HG03108 (cell line): ENCODE measurements around the gene EID2.
A peak's percentile ranks its signal among the peaks of the same experiment; 100 is the strongest.

Experiments used
- ATAC-seq: cut with Tn5 transposase; IDR thresholded peaks from one replicate; pipeline ENCODE4 v1.9.1; 2021; ENCODE audit warnings: moderate library complexity; ENCODE audit not compliant: unreplicated experiment

The EID2 gene

DNA sequence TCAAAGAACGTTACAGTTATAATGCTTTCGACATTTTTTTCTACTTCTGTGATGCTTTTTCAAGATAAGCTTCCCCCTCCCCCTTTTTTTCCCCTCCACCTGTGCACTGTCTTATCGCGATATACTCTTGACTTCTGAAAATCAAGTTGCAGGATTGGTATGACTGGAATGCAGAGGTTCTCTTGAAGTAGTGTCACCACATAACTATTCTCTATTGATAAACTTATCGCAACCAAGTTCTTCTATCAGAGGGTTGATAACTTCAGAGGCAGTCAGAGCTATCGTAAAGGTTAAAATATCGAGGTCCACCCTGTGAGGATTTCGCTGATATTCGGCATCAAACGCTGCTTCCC is 820 bp downstream of the EID2 start:
- no peak for ATAC-seq

DNA sequence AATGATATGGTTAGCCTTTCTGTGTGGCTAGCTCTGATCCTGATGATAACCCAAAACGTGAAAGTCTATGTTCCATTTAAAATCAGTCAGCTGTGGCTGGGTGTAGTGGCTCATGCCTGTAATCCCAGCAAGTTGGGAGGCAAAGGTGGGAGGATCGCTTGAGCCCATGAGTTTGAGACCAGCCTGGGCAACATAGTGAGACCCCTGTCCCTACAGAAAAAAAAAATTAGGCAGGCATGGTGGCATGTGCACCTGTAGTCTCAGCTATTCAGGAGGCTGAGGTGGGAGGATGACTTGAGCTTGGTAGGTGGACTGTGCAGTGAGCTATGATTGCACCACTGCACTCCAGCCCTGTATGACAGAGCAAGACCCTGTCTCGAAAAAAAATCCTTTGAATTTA is 6.2 kb downstream of the EID2 start:
- ATAC-seq, result no peak

DNA sequence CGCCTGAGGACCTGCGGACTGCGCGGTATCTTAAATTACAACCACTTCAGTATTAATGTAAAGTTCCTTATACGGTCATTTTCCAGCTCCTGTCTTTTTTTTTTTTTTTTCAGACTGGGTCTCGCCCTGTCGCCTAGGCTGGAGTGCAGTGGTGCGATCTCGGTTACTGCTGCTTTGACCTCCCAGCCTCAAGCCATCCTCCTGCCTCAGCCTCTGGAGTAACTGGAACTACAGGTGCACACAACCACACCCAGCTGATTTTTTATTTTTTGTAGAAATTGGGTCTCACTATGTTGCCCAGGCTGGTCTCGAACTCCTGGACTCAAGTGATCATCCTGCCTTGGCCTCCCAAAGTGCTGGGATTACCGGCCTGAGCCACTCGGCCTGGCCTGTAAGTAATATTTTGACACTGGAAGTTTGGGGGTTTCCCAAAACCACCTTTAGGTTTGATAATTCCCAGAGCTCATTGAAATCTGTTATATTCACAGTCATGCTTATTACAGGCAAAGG is 6.9 kb downstream of the EID2 start:
- no peak for ATAC-seq

GRCh38 chr19:39532233-39533002 is 7.5 kb downstream of the EID2 start, which contains the start of gene EID2B:
TSS of gene EID2B (minus strand) at chr19:39532852. CDS start at chr19:39532802, 50 bp downstream.
- peak; percentile 94 for ATAC-seq

DNA sequence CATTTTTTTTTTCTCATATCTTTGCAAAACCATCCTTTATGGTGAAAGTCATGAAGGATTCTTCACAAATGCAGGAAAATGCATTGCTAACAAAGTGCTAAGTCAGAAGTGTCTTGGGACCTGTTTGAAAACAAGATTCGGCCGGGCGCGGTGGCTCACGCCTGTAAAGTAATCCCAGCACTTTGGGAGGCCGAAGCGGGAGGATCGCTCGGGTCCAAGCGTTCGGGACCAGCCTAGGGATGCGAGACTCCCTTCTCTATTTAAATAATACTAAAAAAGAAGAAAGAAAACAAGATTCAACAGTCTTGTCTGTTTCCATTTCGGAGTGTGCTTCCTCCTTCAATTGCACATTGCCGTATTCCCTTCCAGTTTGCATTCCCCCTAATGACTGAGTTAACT is 8.1 kb downstream of the EID2 start:
- no peak for ATAC-seq

- no peak for ATAC-seq
Measured at GRCh38 chr19:39525205-39525604, 14.8 kb downstream of the EID2 start.

- ATAC-seq, result no peak
Measured at GRCh38 chr19:39524495-39524894, 15.5 kb downstream of the EID2 start.

- no peak for ATAC-seq
Measured at GRCh38 chr19:39520541-39521484, 19.1 kb downstream of the EID2 start.

- no peak for ATAC-seq
Measured at GRCh38 chr19:39518975-39519374, 21.0 kb downstream of the EID2 start.

DNA sequence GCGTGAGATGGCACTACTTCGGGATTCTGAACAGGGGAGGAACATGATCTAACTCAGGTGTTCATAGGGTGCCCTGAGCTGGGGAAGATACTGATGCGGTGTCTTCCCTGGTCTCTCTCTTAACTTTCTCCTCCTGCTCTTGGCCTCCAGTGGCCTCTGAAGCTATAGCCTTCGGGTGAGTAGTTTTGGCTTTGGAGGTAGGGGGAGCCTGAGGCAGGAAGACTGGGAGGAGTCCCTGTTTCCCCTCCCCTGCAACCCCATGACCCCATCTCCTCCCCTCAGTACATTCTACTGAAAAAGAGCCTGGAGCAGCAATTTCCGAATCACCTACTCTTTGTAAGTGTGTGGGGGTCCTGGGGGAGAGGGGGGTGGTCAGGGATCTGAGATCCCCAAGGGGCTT is 21.5 kb downstream of the EID2 start:
- no peak for ATAC-seq

DNA sequence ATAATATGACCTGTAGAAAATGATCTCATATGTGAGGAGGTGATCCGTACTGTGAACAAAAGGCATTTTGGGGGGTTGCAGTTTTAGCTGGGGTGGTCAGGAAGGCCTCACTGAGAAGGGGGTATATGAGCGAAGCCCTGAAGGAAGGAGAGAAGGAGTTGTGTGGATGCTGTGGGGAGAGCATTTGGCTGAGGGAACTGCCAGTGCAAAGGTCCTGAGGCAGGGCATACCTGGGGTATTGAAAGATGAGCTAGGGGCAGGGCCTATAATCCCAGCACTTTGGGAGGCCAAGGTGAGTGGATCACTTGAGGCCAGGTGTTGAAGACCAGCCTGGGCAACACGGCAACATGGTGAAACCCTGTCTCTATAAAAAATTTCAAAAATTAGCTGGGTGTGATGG is 22.5 kb downstream of the EID2 start:
- ATAC-seq, result no peak

- no peak for ATAC-seq
Measured at GRCh38 chr19:39516270-39516669, 23.7 kb downstream of the EID2 start.

DNA sequence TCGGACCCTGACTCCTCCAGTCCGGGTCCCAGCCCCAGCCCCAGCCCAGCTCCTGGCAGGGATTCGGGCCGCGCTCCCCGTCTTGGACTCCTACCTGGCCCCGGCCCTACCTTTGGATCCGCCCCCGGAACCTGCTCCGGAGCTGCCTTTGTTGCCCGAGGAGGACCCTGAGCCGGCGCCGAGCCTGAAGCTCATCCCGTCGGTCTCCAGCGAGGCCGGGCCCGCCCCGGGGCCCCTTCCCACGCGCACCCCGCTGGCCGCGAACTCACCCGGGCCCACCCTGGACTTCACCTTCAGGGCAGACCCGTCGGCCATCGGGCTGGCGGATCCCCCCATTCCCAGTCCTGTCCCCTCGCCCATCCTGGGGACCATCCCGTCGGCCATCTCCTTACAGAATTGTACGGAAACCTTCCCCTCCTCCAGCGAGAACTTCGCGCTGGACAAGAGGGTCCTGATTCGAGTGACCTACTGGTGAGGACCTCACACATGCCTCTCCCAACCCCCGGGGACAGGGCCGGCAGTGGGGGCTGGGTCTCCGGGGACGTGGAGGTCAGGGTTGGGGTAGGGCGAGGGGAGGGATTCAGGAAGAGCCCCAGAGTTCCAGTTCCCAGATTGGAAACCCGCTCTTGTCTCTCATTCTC is 24.3 kb downstream of the EID2 start:
- ATAC-seq, result no peak

GRCh38 chr19:39514840-39515550 is 25.0 kb downstream of the EID2 start, which contains the start of gene SELENOV:
TSS of gene SELENOV (plus strand) at chr19:39515139. CDS start at chr19:39515213, 74 bp downstream.
- ATAC-seq, result no peak

- ATAC-seq, result no peak
Measured at GRCh38 chr19:39512988-39513387, 27.0 kb downstream of the EID2 start.

- no peak for ATAC-seq
Measured at GRCh38 chr19:39509233-39509632, 30.7 kb downstream of the EID2 start.

DNA sequence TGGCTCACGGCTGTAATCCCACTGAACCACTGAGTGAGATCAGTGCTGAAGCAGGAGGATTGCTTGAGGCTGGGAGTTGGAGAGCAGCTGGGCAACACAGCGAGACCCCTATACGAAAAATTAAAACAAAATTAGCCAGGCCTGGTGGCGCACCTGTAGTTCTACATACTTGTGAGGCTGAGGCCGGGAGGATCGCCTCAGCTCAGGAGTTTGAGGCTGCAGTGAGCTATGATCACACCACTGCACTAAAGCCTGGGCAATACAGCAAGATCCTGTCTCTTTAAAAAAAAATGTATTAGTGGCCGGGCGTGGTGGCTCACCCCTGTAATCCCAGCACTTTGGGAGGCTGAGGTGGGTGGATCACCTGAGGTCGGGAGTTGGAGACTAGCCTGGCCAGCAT is 31.3 kb downstream of the EID2 start:
- ATAC-seq, result no peak

DNA sequence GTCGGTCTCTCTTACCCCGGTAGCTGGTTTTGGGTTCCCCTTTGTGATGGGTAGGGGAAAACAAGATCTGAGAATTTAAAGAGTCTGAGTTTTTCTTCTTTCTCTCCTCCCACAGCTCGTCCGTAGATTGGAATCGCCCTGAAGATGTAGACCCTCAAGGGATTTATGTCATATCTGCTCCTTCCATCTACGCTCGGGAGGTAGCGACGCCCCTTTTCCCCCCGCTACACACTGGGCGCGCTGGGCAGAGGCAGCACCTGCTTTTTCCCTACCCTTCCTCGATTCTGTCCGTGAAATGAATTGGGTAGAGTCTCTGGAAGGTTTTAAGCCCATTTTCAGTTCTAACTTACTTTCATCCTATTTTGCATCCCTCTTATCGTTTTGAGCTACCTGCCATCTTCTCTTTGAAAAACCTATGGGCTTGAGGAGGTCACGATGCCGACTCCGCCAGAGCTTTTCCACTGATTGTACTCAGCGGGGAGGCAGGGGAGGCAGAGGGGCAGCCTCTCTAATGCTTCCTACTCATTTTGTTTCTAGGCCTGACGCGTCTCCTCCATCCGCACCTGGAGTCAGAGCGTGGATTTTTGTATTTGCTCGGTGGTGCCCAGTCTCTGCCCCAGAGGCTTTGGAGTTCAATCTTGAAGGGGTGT is 32.1 kb downstream of the EID2 start:
- no peak for ATAC-seq

- ATAC-seq, result peak; percentile 49
Measured at GRCh38 chr19:39506944-39507714, 32.8 kb downstream of the EID2 start.
